AG09319 (cell line): Measurements from ENCODE around the gene UNC5C.

ENCODE experiments used
- DNase-seq: peaks from one replicate; pipeline ENCODE4 v3.0.0-alpha.2; 2010; ENCODE audit warnings: low read depth; ENCODE audit errors: extremely low read depth
- TF ChIP-seq, protein P1 (sequence below): IDR thresholded peaks from 2 replicates; pipeline ENCODE4 v1.5.1; 2011; ENCODE audit warnings: low read depth, mild to moderate bottlenecking, inconsistent platforms, low read length, moderate library complexity

UNC5C gene

DNA sequence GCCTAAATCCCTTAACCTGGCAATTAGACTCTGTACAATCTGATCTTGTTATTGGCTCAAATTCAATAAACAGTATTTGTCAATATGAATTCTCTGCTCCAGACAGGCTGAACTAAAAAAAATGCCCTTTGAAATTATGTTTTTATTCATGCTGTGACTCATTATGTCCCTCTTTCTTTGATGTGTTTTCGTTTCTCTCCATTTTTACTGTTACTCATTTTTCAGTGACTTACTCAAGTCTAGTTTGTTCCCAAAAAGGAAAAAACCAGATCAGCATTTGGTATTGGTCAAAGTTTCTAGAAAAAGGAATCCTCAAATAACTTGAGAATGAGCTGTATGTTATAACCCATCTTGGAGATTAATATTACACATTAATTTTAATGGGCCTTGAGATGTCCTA is 40.4 kb downstream of the UNC5C start:
- TF ChIP-seq, protein P1, sequence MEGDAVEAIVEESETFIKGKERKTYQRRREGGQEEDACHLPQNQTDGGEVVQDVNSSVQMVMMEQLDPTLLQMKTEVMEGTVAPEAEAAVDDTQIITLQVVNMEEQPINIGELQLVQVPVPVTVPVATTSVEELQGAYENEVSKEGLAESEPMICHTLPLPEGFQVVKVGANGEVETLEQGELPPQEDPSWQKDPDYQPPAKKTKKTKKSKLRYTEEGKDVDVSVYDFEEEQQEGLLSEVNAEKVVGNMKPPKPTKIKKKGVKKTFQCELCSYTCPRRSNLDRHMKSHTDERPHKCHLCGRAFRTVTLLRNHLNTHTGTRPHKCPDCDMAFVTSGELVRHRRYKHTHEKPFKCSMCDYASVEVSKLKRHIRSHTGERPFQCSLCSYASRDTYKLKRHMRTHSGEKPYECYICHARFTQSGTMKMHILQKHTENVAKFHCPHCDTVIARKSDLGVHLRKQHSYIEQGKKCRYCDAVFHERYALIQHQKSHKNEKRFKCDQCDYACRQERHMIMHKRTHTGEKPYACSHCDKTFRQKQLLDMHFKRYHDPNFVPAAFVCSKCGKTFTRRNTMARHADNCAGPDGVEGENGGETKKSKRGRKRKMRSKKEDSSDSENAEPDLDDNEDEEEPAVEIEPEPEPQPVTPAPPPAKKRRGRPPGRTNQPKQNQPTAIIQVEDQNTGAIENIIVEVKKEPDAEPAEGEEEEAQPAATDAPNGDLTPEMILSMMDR = no peak
- DNase-seq = no peak

DNA sequence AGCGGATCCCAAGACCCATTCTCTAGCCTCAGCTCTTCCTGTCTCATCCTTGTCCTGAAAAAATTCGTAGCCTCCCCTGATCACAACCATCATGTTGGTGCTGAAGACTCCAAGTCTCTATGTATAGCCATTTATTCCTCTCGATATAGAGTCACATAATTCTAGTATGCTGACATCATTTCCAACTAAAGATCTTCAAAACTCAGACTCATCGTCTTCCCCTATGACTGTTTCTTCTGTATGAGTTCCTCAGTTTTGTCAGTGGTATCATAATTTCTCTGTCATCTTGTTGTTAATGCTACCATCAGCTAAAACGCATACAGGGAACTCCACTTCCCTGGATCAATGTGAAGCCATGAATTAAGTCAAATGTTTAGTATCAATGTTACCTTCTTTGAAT is 41.2 kb downstream of the UNC5C start:
- TF ChIP-seq, protein P1 = no peak

DNA sequence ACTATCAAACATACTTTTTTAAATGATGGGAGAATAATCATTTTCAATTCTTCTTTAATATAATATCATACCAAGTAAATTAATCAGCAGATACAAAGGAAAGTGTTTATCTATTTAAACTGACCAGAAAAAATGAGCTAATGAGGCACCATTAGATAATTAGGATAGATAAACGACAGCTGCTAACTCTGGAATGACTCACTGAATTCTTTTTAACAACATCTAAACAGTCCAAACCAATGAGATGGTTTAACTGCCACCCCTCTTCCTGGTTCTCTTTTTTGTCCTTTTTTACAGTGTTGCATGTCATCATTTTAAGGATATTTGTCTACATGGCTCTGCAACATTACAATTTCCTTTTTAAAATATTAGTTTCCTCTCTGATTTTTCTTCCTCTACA is 41.6 kb downstream of the UNC5C start:
- TF ChIP-seq, protein P1 = no peak
- no peak for DNase-seq

More for the DNA sequence above, 41.2 kb downstream of the UNC5C start:
- DNase-seq = no peak

DNA sequence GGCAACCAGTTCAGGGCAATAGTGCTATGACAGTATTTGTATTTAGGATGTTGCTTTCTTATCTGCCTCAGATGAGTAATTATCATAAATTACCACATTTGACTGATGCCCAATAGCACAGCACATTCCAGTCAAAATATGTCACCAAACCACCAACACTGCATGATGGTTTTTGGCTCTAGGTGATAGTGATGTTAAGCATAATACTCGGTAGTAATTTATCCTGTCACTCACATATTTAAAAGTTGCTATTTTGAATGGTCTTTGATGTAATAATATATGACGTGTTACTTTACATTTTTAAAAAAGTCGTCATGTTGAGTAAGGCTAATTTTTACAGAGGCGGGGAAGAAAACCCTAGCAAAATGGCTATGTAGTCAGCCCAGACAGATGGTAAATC is 42.5 kb downstream of the UNC5C start:
- TF ChIP-seq, protein P1 = no peak
- no peak for DNase-seq

DNA sequence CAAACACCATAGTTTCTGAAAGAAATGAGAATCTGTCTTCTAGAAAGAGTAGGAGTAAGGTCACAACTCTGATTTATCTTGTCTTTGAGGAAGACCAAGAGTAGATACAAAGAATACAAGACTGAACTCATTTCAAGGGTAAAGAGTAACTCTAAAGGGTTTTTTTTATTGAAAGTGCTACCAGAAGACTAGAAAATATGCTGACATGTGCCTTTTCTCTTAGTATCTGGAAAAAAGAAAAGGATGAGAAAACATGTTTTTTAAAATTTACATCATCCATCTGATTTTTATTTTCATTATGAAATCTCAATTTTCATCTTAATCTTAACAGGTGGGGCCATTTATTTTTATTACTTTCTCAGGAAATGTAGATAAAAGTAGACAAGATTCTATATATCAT is 43.0 kb downstream of the UNC5C start:
- no peak for DNase-seq
- TF ChIP-seq, protein P1 = no peak

DNA sequence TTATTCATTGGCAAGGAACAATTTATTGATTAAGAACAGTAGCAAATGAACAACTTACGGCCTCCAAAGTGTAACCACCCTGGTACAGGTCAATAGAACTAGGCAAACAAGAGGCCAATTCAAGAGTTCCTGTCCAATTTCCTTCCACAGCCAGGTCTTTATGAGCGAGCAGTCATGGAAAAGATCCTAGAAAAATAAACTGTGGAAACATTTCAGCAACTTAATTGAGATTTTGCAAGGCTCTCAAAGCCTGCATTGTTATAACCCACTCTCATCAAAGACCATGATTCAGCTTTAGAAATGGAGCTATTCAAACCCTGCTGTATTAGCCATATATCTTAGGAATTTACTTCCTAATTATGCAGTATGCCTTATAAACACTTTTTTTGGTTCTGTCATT is 43.6 kb downstream of the UNC5C start:
- TF ChIP-seq, protein P1 = no peak
- DNase-seq = no peak

DNA sequence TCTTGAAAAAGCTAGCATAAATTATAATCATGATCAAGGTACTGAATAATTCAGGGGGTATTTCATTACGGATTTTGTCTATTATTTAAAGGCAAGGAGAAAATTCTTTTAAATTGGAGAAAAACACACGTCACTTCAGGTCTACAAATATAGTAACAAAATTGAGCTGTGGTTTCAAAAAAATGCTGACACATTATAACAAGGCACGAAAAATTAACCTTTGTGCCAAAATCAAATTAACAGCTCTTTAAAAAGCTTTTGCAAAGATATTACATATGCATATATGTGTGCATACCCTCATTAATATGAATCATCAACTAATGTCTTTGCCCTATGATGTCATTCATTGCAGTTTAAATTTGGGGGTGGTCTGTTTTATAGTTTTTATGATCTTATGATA is 44.3 kb downstream of the UNC5C start:
- DNase-seq = no peak
- TF ChIP-seq, protein P1 = no peak

DNA sequence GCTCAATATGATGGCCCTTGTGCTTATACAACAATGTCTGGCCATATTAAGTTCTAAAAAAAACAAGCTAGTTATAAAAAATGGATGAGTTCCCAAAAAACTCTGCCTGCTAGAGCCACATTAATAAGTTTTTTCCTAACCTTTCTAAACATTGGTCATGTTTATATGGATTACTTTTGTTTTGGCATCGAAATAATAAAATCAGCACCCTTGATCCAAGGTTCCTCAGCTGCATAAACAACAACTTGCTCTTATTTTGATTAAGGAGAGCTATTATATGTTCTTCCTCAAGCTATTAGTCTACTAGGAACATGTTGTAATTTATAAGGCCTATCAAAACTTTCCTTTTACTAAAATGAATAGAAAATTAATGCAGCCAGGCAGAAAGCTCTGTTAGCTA is 48.4 kb downstream of the UNC5C start:
- TF ChIP-seq, protein P1 = no peak
- DNase-seq = no peak
